KMS-11 (cell line): ENCODE data around the gene REC8.

ENCODE experiments used
- H2AFZ ChIP-seq: fragments of 200-600 bp; sonication (generic); 2 replicates; pipeline ENCODE4 v1.6.1; 2016; ENCODE audit warnings: antibody characterized with exemption, mixed run types, low read depth
- H3K27ac ChIP-seq: fragments of 200-600 bp; sonication (generic); 2 replicates; pipeline ENCODE4 v1.6.1; 2016; ENCODE audit warnings: mild to moderate bottlenecking, mixed run types
- H3K27me3 ChIP-seq: fragments of 200-600 bp; sonication (generic); 2 replicates; pipeline ENCODE4 v1.6.1; 2017; ENCODE audit warnings: mild to moderate bottlenecking, low read depth, mixed run types, moderate library complexity; ENCODE audit not compliant: insufficient read depth
- H3K36me3 ChIP-seq: fragments of 200-600 bp; sonication (generic); 2 replicates; pipeline ENCODE4 v1.6.1; 2017; ENCODE audit warnings: mild to moderate bottlenecking, mixed run types; ENCODE audit not compliant: insufficient read depth
- H3K4me1 ChIP-seq: fragments of 200-600 bp; sonication (generic); 2 replicates; pipeline ENCODE4 v1.6.1; 2016; ENCODE audit warnings: mild to moderate bottlenecking, low read depth, mixed run types; ENCODE audit not compliant: poor library complexity, severe bottlenecking
- H3K4me2 ChIP-seq: fragments of 200-600 bp; sonication (generic); 2 replicates; pipeline ENCODE4 v1.7.0; 2016; ENCODE audit warnings: mild to moderate bottlenecking, mixed run types
- H3K4me3 ChIP-seq: fragments of 200-600 bp; sonication (generic); IDR thresholded peaks from 2 replicates; pipeline ENCODE4 v1.6.1; 2017; ENCODE audit warnings: low read depth, low read length, mixed read lengths; ENCODE audit not compliant: insufficient read depth
- H3K79me2 ChIP-seq: fragments of 200-600 bp; sonication (generic); 2 replicates; pipeline ENCODE4 v1.6.1; 2016; ENCODE audit warnings: low read depth, mixed run types; ENCODE audit not compliant: insufficient read depth
- H3K9ac ChIP-seq: fragments of 200-600 bp; sonication (generic); 2 replicates; pipeline ENCODE4 v1.6.1; 2016; ENCODE audit warnings: mild to moderate bottlenecking, mixed run types
- H4K20me1 ChIP-seq: fragments of 200-600 bp; sonication (generic); 2 replicates; pipeline ENCODE4 v1.6.1; 2016; ENCODE audit warnings: mild to moderate bottlenecking, mixed run types; ENCODE audit not compliant: insufficient read depth
- CTCF ChIP-seq: fragments of 200-600 bp; sonication (generic); conservative IDR thresholded peaks from 2 replicates; pipeline ENCODE4 v1.6.1; 2017; ENCODE audit warnings: low read depth, mild to moderate bottlenecking, antibody characterized with exemption, low read length, moderate library complexity, mixed read lengths

REC8 gene

GRCh38 chr14:24186831-24187538 lies 15.1 kb downstream of the REC8 start:
- peak overlapping the region; percentile 60; the same call in 1 of the 2 replicates for H3K4me2 ChIP-seq
- no peaks in the 10 kb centered on the region for H4K20me1 ChIP-seq
- H3K27ac ChIP-seq: no peak overlapping the region
- TF ChIP-seq CTCF: no peak
- H3K9ac ChIP-seq: no peak overlapping the region
- H3K4me1 ChIP-seq: peaks cover 14% of the 10 kb centered on the region
- H3K4me3 ChIP-seq: no peak overlapping the region
- H3K79me2 ChIP-seq: peaks cover 7% of the 10 kb centered on the region; the same call in 1 of the 2 replicates
- H2AFZ ChIP-seq: no peak overlapping the region
- no peaks in the 10 kb centered on the region for H3K27me3 ChIP-seq
- H3K36me3 ChIP-seq: no peaks in the 10 kb centered on the region

- Histone ChIP-seq H3K36me3 (no peaks in the 10 kb centered on the region), H3K4me2 (peak overlapping the region; percentile 60; the same call in 1 of the 2 replicates), H3K27me3 (no peaks in the 10 kb centered on the region), H3K79me2 (peaks cover 7% of the 10 kb centered on the region; the same call in 1 of the 2 replicates), H3K9ac (peak overlapping the region; percentile 67; the same call in 1 of the 2 replicates), H3K27ac (peak overlapping the region; percentile 70; the same call in 1 of the 2 replicates), H2AFZ (no peak overlapping the region), H4K20me1 (no peaks in the 10 kb centered on the region), H3K4me3 (no peak overlapping the region), H3K4me1 (peaks cover 14% of the 10 kb centered on the region)
- TF ChIP-seq CTCF: no peak
These were observed 15.6 kb downstream of the REC8 start for GRCh38 chr14:24187539-24187915.

GRCh38 chr14:24188251-24189058 lies 16.6 kb downstream of the REC8 start, which contains the start of gene IPO4:
Gene IPO4, minus strand, starts transcription at chr14:24188816. Its CDS starts 29 bp downstream, at chr14:24188787.
- Histone ChIP-seq H2AFZ (peak within 1 kb of the TSS; percentile 36; the same call in 1 of the 2 replicates), H4K20me1 (no peaks in the 10 kb centered on the region), H3K4me2 (peak within 1 kb of the TSS; percentile 60), H3K79me2 (peaks cover 7% of the 10 kb centered on the region; the same call in 1 of the 2 replicates), H3K36me3 (no peaks in the 10 kb centered on the region), H3K9ac (peak within 1 kb of the TSS; percentile 67), H3K27me3 (no peaks in the 10 kb centered on the region), H3K27ac (peak within 1 kb of the TSS; percentile 70), H3K4me1 (peaks cover 14% of the 10 kb centered on the region), H3K4me3 (no peak within 1 kb of the TSS)
- no peak for TF ChIP-seq CTCF

GRCh38 chr14:24189059-24189375 lies 17.1 kb downstream of the REC8 start:
- Histone ChIP-seq H3K27me3 (no peaks in the 10 kb centered on the region), H4K20me1 (no peaks in the 10 kb centered on the region), H3K79me2 (peaks cover 7% of the 10 kb centered on the region; the same call in 1 of the 2 replicates), H2AFZ (peak overlapping the region; percentile 36; the same call in 1 of the 2 replicates), H3K36me3 (no peaks in the 10 kb centered on the region), H3K4me2 (peak overlapping the region; percentile 60), H3K9ac (no peak overlapping the region), H3K4me3 (no peak overlapping the region), H3K4me1 (peaks cover 15% of the 10 kb centered on the region), H3K27ac (no peak overlapping the region)
- TF ChIP-seq CTCF: no peak
